ENCODE results near the gene SLC29A4.
"Not testable (repeated sequence)": the region's sequence is repeated elsewhere in the genome, so short reads cannot be mapped to it uniquely, and the experiment has no call there.

Gene SLC29A4

GRCh38 chr7:5300366-5300765 lies 17.6 kb downstream of the SLC29A4 start:
- no peak for DNase-seq

- no peak for DNase-seq
Measured at GRCh38 chr7:5302577-5302976, 19.8 kb downstream of the SLC29A4 start.

- no peak for DNase-seq
Measured at GRCh38 chr7:5303061-5303460, 20.3 kb downstream of the SLC29A4 start.

GRCh38 chr7:5303591-5304505 lies 21.1 kb downstream of the SLC29A4 start:
- no peak for DNase-seq

GRCh38 chr7:5305050-5305449 lies 22.3 kb downstream of the SLC29A4 start:
- not testable (repeated sequence) for DNase-seq

- not testable (repeated sequence) for DNase-seq
Measured at GRCh38 chr7:5307221-5308142, 24.7 kb downstream of the SLC29A4 start.

GRCh38 chr7:5309146-5309545 lies 26.4 kb downstream of the SLC29A4 start:
- no peak for DNase-seq

GRCh38 chr7:5310822-5311405 lies 28.2 kb downstream of the SLC29A4 start:
- DNase-seq: no peak

- DNase-seq: not testable (repeated sequence)
Measured at GRCh38 chr7:5312276-5313070, 29.7 kb downstream of the SLC29A4 start.

- not testable (repeated sequence) for DNase-seq
Measured at GRCh38 chr7:5313076-5313885, 30.5 kb downstream of the SLC29A4 start.

- no peak for DNase-seq
Measured at GRCh38 chr7:5314864-5315263, 32.1 kb downstream of the SLC29A4 start.

GRCh38 chr7:5315761-5316160 lies 33.0 kb downstream of the SLC29A4 start:
- no peak for DNase-seq

GRCh38 chr7:5318613-5319012 lies 35.9 kb downstream of the SLC29A4 start:
- DNase-seq: not testable (repeated sequence)

- no peak for DNase-seq
Measured at GRCh38 chr7:5320391-5320790, 37.6 kb downstream of the SLC29A4 start.

- DNase-seq: no peak
Measured at GRCh38 chr7:5320802-5321396, 38.2 kb downstream of the SLC29A4 start.

- no peak for DNase-seq
Measured at GRCh38 chr7:5322621-5323410, 40.1 kb downstream of the SLC29A4 start.

- not testable (repeated sequence) for DNase-seq
Measured at GRCh38 chr7:5323800-5324781, 41.3 kb downstream of the SLC29A4 start.

GRCh38 chr7:5324961-5325360 lies 42.2 kb downstream of the SLC29A4 start:
- DNase-seq: no peak

- DNase-seq: no peak
Measured at GRCh38 chr7:5330288-5330687, 47.5 kb downstream of the SLC29A4 start.

Measured in DMS53 (cell line).